GM10248 (cell line): Measurements from ENCODE around the gene SH3D19.

Experiments
- CTCF ChIA-PET: fragments of 300-600 bp; sonication (Branson Sonifier 250); formaldehyde crosslinking; extraction: SDS; loops from one replicate; lab custom pipeline; 2021; ENCODE audit warnings: antibody characterized with exemption; lab: Yijun Ruan, JAX
- POLR2A ChIA-PET: fragments of 350-650 bp; sonication (Branson Sonifier 250); formaldehyde crosslinking; extraction: SDS; loops from one replicate; lab custom pipeline; 2020; ENCODE audit warnings: antibody characterized with exemption; lab: Yijun Ruan, JAX
- DNase-seq: peaks from one replicate; pipeline ENCODE4 v3.0.0; 2012; ENCODE audit errors: extremely low spot score
- CTCF ChIP-seq: IDR thresholded peaks from 2 replicates; pipeline ENCODE4 v1.5.1; 2012; ENCODE audit warnings: mild to moderate bottlenecking, low read depth; ENCODE audit errors: extremely low read depth, missing control alignments, control extremely low read depth

The SH3D19 gene

DNA sequence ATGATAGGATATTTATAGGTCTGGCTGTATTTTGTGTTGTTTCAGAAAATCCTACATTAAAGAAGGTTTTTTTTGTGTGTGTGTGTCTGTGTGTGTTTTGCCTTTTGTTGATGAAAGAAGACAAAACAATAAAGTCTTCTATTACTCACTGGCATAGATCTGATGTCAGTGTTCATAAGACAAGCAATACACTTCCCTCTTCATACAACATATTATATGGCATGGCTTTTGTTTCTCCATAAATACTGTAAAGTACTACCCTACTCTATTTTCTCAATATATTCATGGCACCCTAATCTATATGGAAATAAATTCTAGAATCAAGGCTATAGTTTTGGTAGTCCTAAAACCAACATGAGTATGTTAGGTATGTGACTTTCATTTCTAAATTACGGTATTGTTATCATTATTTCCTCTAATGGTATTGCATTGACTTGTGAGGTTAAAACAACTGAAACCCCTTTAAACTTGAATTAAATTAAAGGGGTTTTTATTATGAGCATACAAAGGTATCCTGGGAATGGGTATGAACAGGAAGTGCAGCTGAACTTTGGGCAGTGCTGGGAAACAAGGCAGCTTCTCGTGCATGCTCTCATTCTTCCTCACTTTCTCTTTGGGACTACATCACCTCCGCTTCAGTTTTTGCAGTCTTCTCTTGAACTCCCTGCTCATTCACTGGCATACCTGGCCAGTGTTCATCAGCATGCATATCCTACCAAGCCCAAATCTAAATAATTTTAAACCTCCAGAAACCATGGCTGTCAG lies 119.0 kb downstream of the SH3D19 start:
- CTCF ChIA-PET = interaction anchor here (1.1 to 1.9 kb wide), 3 partner anchors 11 to 14 kb away, joined by 3 to 4 read pairs (median 3); no protein-coding TSS in a partner anchor
- DNase-seq = no peak
- no peak for TF ChIP-seq CTCF
- POLR2A ChIA-PET = no interaction called here

DNA sequence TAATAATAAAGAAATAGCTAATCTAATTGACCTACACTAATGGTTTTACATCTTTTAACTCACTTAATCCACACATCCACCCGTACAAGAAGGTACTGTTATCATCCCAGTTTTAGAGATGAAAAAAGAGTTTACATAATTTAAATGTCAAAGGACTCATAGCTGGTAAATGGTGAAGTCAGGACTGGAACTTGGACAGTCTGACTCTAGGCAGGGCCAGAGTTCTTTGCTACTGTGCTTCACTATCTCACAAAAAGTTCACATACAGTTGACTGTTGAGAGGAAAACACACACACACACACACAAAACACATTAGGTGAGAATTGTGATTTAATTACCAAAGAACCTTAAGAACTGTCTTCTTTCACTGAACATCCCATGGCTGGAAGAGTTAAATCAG lies 119.7 kb downstream of the SH3D19 start:
- no peak for DNase-seq
- TF ChIP-seq CTCF = no peak
- POLR2A ChIA-PET = no interaction called here
- CTCF ChIA-PET = no interaction called here

- POLR2A ChIA-PET = no interaction called here
- TF ChIP-seq CTCF = no peak
- no peak for DNase-seq
- CTCF ChIA-PET = no interaction called here
Observed at GRCh38 chr4:151204925-151205524, 120.4 kb downstream of the SH3D19 start.

GRCh38 chr4:151202851-151203455 lies 122.5 kb downstream of the SH3D19 start:
- no peak for TF ChIP-seq CTCF
- ChIA-PET CTCF (interaction anchor here (1.2 kb wide), 1 partner anchor 9 kb away, joined by 3 read pairs; no protein-coding TSS in a partner anchor), POLR2A (no interaction called here)
- DNase-seq = no peak

GRCh38 chr4:151202381-151202780 lies 123.0 kb downstream of the SH3D19 start:
- no peak for TF ChIP-seq CTCF
- DNase-seq = no peak
- ChIA-PET POLR2A (no interaction called here), CTCF (interaction anchor here (1.2 kb wide), 1 partner anchor 9 kb away, joined by 3 read pairs; no protein-coding TSS in a partner anchor)

DNA sequence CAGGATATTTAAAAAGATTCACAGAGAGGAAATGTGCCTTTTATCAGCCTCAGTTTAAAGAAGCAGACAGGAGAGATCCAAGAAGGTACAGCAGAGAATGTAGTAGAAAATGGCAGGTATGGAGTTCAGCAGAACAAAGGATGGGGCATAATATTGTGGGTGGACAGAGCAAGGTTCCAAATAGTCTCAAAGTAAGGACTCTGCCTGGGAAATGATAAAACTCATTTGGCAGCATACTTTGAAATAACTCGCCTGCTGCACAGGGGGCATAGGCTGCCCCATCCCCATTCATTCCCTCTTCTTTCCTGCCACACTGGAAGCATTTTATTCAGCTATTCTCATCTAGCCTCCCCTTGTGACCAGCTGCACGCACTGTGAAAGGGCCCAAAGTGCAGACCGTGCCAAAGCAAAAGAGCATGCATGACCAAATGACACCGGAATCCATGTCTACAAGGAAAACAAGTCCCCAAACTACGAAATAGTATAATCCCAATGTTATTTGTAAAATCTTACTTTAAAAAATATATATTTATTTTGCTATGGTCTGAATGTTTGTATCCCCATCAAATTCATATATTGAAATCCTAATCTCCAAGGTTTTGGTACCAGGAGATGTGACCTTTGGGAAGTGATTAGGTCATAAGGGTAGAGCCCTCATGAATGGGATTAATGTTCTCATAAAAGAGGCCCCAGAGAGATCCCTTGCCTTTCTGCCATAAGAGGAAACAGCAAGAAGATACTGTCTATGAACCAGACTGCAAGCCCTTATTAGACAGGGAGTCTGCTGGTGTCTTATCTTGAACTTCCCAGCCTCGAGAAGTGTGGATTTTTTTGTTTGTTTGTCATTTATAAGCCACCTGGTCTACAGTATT lies 125.8 kb downstream of the SH3D19 start:
- ChIA-PET POLR2A (no interaction called here), CTCF (interaction anchor here (1.0 kb wide), 1 partner anchor 37 kb away, joined by 3 read pairs; no protein-coding TSS in a partner anchor)
- no peak for DNase-seq
- no peak for TF ChIP-seq CTCF
